ENCODE measurements around the gene PCDHGB6.
"Not testable (repeated sequence)": the region's sequence is repeated elsewhere in the genome, so short reads cannot be mapped to it uniquely, and the experiment has no call there.

Gene PCDHGB6

GRCh38 chr5:141389153-141390042 lies 18.4 kb upstream of the PCDHGB6 start:
- DNase-seq: no peak

GRCh38 chr5:141392429-141393198 lies 15.2 kb upstream of the PCDHGB6 start, which contains the start of gene PCDHGA8:
PCDHGA8 (plus strand) TSS chr5:141392633; CDS start chr5:141392814, 181 bp downstream.
- no peak for DNase-seq

- no peak for DNase-seq
Measured at GRCh38 chr5:141393267-141393666, 14.6 kb upstream of the PCDHGB6 start.

GRCh38 chr5:141394401-141395187 lies 13.2 kb upstream of the PCDHGB6 start:
- not testable (repeated sequence) for DNase-seq

DNA sequence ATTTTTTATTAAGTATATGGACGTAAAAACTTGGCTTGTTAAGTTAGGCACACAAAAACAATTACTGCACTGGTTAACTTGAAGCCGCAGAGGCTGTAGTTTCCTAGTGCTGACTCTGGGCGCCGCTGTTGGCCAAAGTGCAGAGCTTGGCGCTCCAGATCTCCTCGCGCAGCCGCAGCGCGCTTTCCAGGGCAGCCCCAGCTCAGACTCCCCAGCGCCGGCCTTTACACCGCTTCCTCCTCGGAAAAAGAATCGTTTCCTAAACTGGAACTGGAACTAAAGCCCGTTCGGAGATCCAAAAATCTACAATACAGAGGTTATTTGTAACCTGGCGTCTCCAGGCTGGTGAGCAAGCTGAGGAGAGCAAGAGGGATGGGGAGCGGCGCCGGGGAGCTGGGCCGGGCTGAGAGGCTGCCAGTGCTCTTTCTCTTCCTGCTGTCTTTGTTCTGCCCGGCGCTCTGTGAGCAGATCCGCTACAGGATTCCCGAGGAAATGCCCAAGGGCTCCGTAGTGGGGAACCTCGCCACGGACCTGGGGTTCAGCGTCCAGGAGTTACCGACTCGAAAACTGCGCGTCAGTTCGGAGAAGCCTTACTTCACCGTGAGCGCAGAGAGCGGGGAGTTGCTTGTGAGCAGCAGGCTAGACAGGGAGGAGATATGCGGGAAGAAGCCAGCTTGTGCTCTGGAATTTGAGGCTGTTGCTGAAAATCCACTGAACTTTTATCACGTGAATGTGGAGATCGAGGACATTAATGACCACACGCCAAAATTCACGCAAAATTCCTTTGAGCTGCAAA lies 9.9 kb upstream of the PCDHGB6 start, which contains the start of gene PCDHGB5:
Gene PCDHGB5 (plus strand): TSS at position 192 of the 796 bp plus-strand sequence. CDS start 181 bp downstream, at position 373.
- DNase-seq: not testable (repeated sequence)

DNA sequence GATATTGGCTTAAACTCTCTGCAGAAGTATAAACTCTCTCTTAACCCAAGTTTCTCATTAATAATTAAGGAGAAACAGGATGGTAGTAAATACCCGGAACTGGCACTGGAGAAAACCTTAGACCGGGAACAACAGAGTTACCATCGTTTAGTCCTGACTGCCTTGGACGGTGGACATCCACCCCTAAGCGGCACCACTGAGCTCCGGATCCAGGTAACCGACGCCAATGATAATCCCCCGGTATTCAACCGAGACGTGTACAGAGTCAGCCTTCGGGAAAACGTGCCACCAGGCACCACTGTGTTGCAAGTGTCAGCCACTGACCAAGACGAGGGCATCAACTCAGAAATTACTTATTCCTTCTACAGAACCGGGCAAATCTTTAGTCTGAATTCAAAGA lies 9.2 kb upstream of the PCDHGB6 start:
- no peak for DNase-seq

DNA sequence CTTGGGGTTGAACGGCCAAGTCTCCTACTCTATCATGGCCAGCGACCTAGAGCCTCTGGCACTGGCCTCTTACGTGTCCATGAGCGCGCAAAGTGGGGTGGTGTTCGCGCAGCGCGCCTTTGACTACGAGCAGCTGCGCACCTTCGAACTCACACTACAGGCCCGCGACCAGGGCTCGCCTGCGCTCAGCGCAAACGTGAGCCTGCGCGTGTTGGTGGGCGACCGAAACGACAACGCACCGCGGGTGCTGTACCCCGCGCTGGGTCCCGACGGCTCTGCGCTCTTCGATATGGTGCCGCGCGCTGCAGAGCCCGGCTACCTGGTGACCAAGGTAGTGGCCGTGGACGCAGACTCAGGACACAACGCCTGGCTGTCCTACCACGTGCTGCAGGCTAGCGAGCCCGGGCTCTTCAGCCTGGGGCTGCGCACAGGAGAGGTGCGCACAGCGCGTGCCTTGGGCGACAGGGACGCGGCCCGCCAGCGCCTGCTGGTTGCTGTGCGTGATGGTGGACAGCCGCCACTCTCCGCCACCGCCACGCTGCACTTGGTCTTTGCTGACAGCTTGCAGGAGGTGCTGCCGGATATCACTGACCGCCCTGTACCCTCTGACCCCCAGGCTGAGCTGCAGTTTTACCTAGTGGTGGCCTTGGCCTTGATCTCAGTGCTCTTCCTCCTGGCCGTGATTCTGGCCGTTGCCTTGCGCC lies 8.1 kb upstream of the PCDHGB6 start:
- no peak for DNase-seq

DNA sequence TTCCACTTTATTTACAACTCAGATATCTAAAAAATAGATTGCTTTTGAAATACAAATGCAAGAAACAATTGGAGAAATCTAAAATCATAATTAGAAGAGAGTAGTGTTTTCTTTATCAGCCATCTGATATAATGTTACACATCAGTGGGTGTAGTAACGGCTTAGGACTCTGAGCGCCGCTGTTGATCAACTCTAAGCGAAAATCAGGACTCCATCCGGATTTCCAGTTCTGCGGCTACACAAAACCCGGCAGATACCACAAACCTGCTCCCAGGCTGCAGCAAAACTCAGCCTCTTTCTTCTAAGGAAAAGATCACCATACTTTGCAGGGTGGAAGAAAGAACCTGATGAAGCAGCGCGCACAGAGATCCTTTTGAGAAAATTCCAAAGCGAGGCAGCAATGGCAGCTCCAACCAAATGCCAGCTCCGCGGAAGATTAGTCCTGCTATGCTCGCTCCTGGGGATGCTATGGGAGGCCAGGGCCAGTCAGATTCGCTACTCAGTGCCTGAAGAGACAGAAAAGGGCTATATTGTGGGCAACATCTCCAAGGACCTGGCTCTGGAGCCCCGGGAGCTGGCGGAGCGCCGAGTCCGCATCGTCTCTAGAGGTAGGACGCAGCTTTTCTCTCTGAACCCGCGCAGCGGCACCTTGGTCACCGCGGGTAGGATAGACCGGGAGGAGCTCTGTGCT lies 5.1 kb upstream of the PCDHGB6 start, which contains the start of gene PCDHGA9:
Gene PCDHGA9 (plus strand): TSS at position 226 of the 691 bp plus-strand sequence. CDS start 175 bp downstream, at position 401.
- DNase-seq: no peak

- DNase-seq: no peak
Measured at GRCh38 chr5:141403387-141403786, 4.4 kb upstream of the PCDHGB6 start.

DNA sequence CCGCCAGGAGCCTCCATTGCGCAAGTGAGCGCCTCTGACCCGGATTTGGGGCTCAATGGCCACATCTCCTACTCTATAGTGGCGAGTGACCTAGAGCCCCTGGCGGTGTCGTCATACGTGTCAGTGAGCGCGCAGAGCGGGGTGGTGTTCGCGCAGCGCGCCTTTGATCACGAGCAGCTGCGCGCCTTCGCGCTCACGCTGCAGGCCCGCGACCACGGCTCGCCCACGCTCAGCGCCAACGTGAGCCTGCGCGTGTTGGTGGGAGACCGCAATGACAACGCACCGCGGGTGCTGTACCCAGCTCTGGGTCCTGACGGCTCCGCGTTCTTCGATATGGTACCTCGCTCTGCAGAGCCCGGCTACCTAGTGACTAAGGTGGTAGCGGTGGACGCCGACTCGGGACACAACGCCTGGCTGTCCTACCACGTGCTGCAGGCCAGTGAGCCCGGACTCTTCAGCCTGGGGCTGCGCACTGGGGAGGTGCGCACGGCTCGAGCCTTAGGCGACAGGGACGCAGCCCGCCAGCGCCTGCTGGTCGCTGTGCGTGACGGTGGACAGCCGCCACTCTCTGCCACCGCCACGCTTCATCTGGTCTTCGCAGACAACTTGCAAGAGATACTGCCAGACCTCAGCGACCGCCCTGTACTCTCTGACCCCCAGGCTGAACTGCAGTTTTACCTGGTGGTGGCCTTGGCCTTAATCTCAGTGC lies 1.9 kb downstream of the PCDHGB6 start:
- DNase-seq: no peak

DNA sequence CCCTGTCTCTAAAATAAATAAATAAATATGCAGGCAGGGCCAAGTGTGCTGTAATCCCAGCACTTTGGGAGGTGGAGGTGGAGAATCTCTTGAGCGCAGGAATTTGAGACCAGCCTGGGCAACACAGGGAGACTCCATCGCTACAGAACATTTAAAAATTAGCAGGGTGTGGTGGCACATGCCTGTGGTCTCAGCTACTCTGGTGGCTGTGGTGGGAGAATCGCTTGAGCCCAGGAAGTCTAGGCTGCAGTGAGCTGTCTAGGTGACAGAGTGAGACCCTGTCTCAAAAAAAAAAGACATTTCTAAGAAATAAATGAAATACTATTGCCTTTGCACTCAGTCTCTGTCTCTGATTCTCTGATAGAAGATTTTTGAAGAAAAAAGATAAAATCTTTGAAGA lies 3.8 kb downstream of the PCDHGB6 start:
- DNase-seq: no peak

DNA sequence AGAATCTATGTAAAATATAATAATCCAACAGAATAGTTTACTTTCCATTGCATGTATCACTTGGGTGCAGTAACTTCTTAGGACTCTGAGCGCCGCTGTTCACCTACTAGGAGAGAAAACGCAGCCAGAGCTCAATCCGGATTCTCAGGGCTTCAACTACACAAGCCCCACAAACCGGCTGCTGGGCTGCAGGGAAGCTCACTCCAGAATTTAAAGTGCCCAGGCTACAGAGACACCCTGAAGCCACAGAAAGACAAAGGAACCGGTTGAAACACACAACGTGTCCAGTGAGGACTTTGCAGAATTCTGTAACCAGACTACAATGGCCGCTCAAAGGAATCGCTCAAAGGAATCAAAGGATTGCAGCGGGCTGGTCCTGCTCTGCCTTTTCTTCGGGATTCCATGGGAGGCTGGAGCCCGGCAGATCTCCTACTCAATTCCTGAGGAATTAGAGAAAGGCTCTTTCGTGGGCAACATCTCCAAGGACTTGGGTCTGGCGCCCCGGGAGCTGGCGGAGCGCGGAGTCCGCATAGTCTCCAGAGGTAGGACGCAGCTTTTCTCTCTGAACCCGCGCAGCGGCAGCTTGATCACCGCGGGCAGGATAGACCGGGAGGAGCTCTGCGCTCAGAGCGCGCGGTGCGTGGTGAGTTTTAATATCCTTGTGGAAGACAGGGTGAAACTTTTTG lies 5.2 kb downstream of the PCDHGB6 start, which contains the start of gene PCDHGA10:
Gene PCDHGA10 (plus strand): TSS at position 134 of the 686 bp plus-strand sequence. CDS start 189 bp downstream, at position 323.
- no peak for DNase-seq

GRCh38 chr5:141413540-141414069 lies 5.8 kb downstream of the PCDHGB6 start:
- DNase-seq: no peak

- DNase-seq: not testable (repeated sequence)
Measured at GRCh38 chr5:141414548-141415274, 6.9 kb downstream of the PCDHGB6 start.

DNA sequence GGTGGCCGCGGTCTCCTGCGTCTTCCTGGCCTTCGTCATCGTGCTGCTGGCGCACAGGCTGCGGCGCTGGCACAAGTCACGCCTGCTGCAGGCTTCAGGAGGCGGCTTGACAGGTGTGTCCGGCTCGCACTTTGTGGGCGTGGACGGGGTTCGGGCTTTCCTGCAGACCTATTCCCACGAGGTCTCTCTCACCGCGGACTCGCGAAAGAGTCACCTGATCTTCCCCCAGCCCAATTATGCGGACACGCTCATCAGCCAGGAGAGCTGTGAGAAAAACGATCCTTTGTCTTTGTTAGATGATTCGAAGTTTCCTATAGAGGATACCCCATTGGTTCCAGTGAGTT lies 7.4 kb downstream of the PCDHGB6 start:
- not testable (repeated sequence) for DNase-seq

GRCh38 chr5:141417494-141418172 lies 9.8 kb downstream of the PCDHGB6 start, which contains the start of gene PCDHGB7:
PCDHGB7 (plus strand) TSS chr5:141417677; CDS start chr5:141417860, 183 bp downstream.
- not testable (repeated sequence) for DNase-seq
